Subcutaneous adipose tissue (tissue), 4 donors: ENCODE measurements around the gene COL9A3. TPM values are rescaled to one million over a fixed set of nuclear protein-coding genes. Genes with fewer than 3 reads are reported as not detected.

Experiments used
- CTCF ChIP-seq: fragments of 450-650 bp; IDR thresholded peaks from one replicate; pipeline ENCODE4 v1.5.1; 2016; ENCODE audit warnings: low read depth, mild to moderate bottlenecking, control low read depth, antibody characterized with exemption, moderate library complexity
- total RNA-seq, 4 donors: library from RNA; depleted of rRNA; stranded (reverse); fragments of >200 nt; gene quantifications; one replicate each; pipeline ENCODE4 v1.1.0, GENCODE V29; 2016

The COL9A3 gene
- total RNA-seq, 4 donors from 2014 or later, result 0.22 to 1.3 TPM; not detected in 2

- TF ChIP-seq CTCF, result no peak
Measured at GRCh38 chr20:62845416-62846160, 28.7 kb downstream of the COL9A3 start.

- TF ChIP-seq CTCF, result no peak
Measured at GRCh38 chr20:62846166-62846890, 29.5 kb downstream of the COL9A3 start.

GRCh38 chr20:62849431-62849830 is 32.6 kb downstream of the COL9A3 start:
- no peak for TF ChIP-seq CTCF

- no peak for TF ChIP-seq CTCF
Measured at GRCh38 chr20:62850333-62850974, 33.6 kb downstream of the COL9A3 start.

GRCh38 chr20:62852196-62852595 is 35.3 kb downstream of the COL9A3 start:
- TF ChIP-seq CTCF, result no peak

- TF ChIP-seq CTCF, result no peak
Measured at GRCh38 chr20:62852841-62853240, 36.0 kb downstream of the COL9A3 start.

GRCh38 chr20:62854121-62854520 is 37.3 kb downstream of the COL9A3 start:
- TF ChIP-seq CTCF, result no peak
